ENCODE measurements around the gene ADIRF.

The ADIRF gene

DNA sequence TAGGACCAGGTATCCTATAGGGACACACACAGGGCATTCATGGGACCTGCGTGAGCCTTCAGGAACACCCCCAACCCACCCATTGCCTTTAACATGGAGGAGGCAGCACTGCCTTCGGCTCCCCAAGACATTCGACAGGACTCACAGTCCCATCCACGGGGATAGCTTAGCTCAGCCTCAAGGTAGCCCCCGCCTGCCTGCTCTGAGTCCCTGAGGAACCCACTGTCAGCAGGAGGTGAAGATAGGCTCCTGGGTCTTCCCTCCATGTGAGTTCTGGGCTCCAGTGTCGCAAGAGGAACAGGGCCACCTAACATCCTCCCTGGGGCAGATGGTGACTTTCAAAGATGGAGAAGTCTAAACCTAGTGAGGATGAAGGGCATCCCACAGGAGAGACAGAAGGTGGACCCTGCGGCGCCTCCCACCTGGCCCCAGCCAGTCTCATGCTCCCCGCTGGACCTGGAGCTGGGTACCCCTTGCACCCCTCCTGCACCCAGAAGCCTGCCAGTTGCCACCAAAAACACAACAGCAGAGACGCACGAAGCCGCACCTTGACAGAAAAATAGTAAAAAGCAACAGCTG is 4.9 kb upstream of the ADIRF start:
- Histone ChIP-seq H3K4me3 (ENCODE audit: low read depth, low read length) (no peak overlapping the region), H3K27me3 (ENCODE audit: control insufficient read depth, insufficient read depth, low read length) (no peaks in the 10 kb centered on the region), H3K36me3 (ENCODE audit: control insufficient read depth, insufficient read depth, low read length) (no peaks in the 10 kb centered on the region), H3K27ac (ENCODE audit: low read depth, low read length) (no peak overlapping the region), H3K9ac (ENCODE audit: low read length) (no peak overlapping the region), H3K9me3 (ENCODE audit: control insufficient read depth, insufficient read depth, low read depth, low read length) (no peaks in the 10 kb centered on the region), H3K4me1 (ENCODE audit: control insufficient read depth, insufficient read depth, low read length) (peaks cover 57% of the 10 kb centered on the region)

DNA sequence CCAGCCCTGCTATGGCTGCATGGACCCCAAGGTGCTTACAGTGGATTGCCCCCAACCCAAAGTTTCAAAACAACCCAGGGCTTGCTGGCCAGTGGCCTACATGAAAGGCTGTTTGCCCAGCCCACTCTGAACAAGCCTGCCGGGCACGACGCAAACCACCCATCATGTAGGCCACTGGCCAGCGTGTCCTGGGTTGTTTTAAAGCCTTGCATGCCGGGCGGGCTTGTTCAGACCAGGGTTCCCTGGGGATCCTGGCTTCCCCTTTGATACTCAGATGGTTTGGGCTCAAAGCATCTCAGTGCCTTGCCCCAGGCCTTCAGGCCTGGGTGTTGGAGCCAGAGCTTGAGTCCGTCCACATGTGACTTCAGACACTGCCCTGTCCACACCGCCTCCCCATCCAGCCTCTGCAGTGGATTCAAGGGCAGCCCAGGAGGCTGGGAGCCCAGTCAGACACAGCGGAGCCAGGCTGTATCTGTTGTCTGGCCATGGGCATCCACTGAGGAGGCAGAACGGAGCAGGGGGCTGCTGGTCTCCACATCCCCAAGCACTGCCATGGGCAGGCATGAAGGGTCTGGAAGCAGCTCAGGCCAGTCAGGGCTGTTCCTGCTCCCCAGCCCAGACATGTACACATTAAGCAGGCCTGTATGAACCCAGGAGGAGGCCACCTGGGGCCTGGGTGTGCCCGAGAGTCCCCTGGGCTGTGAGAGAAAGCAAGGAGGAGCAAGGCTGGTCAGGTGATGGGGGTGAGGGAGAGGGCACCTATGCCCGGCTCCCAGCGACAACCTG is 4.0 kb upstream of the ADIRF start:
- no peak overlapping the region for H3K27ac ChIP-seq (ENCODE audit: low read depth, low read length)
- H3K9ac ChIP-seq (ENCODE audit: low read length), result no peak overlapping the region

GRCh38 chr10:86964847-86965190 is 3.5 kb upstream of the ADIRF start:
- peaks cover 54% of the 10 kb centered on the region for H3K4me1 ChIP-seq (ENCODE audit: control insufficient read depth, insufficient read depth, low read length)
- no peak overlapping the region for H3K27ac ChIP-seq (ENCODE audit: low read depth, low read length)
- no peaks in the 10 kb centered on the region for H3K9me3 ChIP-seq (ENCODE audit: control insufficient read depth, insufficient read depth, low read depth, low read length)
- H3K4me3 ChIP-seq (ENCODE audit: low read depth, low read length), result no peak overlapping the region
- no peak overlapping the region for H3K9ac ChIP-seq (ENCODE audit: low read length)
- H3K27me3 ChIP-seq (ENCODE audit: control insufficient read depth, insufficient read depth, low read length), result no peaks in the 10 kb centered on the region
- H3K36me3 ChIP-seq (ENCODE audit: control insufficient read depth, insufficient read depth, low read length), result no peaks in the 10 kb centered on the region

More for the DNA sequence above, 4.0 kb upstream of the ADIRF start:
- no peaks in the 10 kb centered on the region for H3K36me3 ChIP-seq (ENCODE audit: control insufficient read depth, insufficient read depth, low read length)
- H3K9me3 ChIP-seq (ENCODE audit: control insufficient read depth, insufficient read depth, low read depth, low read length), result no peaks in the 10 kb centered on the region
- H3K27me3 ChIP-seq (ENCODE audit: control insufficient read depth, insufficient read depth, low read length), result no peaks in the 10 kb centered on the region
- H3K4me1 ChIP-seq (ENCODE audit: control insufficient read depth, insufficient read depth, low read length), result peaks cover 54% of the 10 kb centered on the region
- H3K4me3 ChIP-seq (ENCODE audit: low read depth, low read length), result no peak overlapping the region

- H3K9ac ChIP-seq (ENCODE audit: low read length), result peak overlapping the region; percentile 23
- no peak overlapping the region for H3K4me3 ChIP-seq (ENCODE audit: low read depth, low read length)
- peaks cover 53% of the 10 kb centered on the region for H3K4me1 ChIP-seq (ENCODE audit: control insufficient read depth, insufficient read depth, low read length)
- H3K36me3 ChIP-seq (ENCODE audit: control insufficient read depth, insufficient read depth, low read length), result no peaks in the 10 kb centered on the region
- H3K27me3 ChIP-seq (ENCODE audit: control insufficient read depth, insufficient read depth, low read length), result no peaks in the 10 kb centered on the region
- no peak overlapping the region for H3K27ac ChIP-seq (ENCODE audit: low read depth, low read length)
- H3K9me3 ChIP-seq (ENCODE audit: control insufficient read depth, insufficient read depth, low read depth, low read length), result no peaks in the 10 kb centered on the region
Observed at GRCh38 chr10:86965986-86966654, 2.2 kb upstream of the ADIRF start.

DNA sequence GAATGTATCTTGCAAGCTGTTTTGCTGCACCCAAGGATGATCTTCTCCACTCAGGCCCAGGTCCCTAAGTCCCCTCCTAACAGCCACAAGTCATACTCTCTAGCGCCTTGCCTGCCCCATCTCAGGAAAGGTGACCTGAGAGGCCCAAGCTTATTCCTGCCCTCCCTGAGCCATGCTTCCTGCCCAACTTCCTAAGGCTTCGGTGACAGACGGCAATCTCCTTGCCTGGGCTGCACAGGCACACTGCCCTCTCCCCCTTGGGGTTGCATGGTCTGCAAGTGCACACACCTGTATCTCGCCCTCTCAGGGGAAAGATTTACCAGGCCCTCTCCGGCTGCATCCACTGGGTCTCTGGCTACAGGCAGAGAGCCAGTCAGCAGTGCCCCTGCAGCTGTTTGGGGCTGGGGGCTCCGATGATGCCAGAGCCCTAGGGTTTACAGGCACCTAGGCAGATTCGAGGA is 771 bp upstream of the ADIRF start:
- no peaks in the 10 kb centered on the region for H3K9me3 ChIP-seq (ENCODE audit: control insufficient read depth, insufficient read depth, low read depth, low read length)
- H3K36me3 ChIP-seq (ENCODE audit: control insufficient read depth, insufficient read depth, low read length), result no peaks in the 10 kb centered on the region
- no peak overlapping the region for H3K27ac ChIP-seq (ENCODE audit: low read depth, low read length)
- H3K4me3 ChIP-seq (ENCODE audit: low read depth, low read length), result no peak overlapping the region
- peaks cover 55% of the 10 kb centered on the region for H3K4me1 ChIP-seq (ENCODE audit: control insufficient read depth, insufficient read depth, low read length)
- peaks cover 13% of the 10 kb centered on the region for H3K27me3 ChIP-seq (ENCODE audit: control insufficient read depth, insufficient read depth, low read length)
- H3K9ac ChIP-seq (ENCODE audit: low read length), result no peak overlapping the region

- Histone ChIP-seq H3K27me3 (ENCODE audit: control insufficient read depth, insufficient read depth, low read length) (peaks cover 22% of the 10 kb centered on the region), H3K27ac (ENCODE audit: low read depth, low read length) (no peak overlapping the region), H3K4me3 (ENCODE audit: low read depth, low read length) (no peak overlapping the region), H3K4me1 (ENCODE audit: control insufficient read depth, insufficient read depth, low read length) (peaks cover 60% of the 10 kb centered on the region), H3K36me3 (ENCODE audit: control insufficient read depth, insufficient read depth, low read length) (no peaks in the 10 kb centered on the region), H3K9ac (ENCODE audit: low read length) (no peak overlapping the region), H3K9me3 (ENCODE audit: control insufficient read depth, insufficient read depth, low read depth, low read length) (no peaks in the 10 kb centered on the region)
Observed at GRCh38 chr10:86968994-86969355, 693 bp downstream of the ADIRF start.

GRCh38 chr10:86969421-86970041 is 1.2 kb downstream of the ADIRF start:
- Histone ChIP-seq H3K4me1 (ENCODE audit: control insufficient read depth, insufficient read depth, low read length) (peaks cover 60% of the 10 kb centered on the region), H3K27me3 (ENCODE audit: control insufficient read depth, insufficient read depth, low read length) (peaks cover 22% of the 10 kb centered on the region), H3K9me3 (ENCODE audit: control insufficient read depth, insufficient read depth, low read depth, low read length) (no peaks in the 10 kb centered on the region), H3K9ac (ENCODE audit: low read length) (no peak overlapping the region), H3K4me3 (ENCODE audit: low read depth, low read length) (peak overlapping the region; percentile 70; the same call in 1 of the 2 replicates), H3K27ac (ENCODE audit: low read depth, low read length) (no peak overlapping the region), H3K36me3 (ENCODE audit: control insufficient read depth, insufficient read depth, low read length) (no peaks in the 10 kb centered on the region)

DNA sequence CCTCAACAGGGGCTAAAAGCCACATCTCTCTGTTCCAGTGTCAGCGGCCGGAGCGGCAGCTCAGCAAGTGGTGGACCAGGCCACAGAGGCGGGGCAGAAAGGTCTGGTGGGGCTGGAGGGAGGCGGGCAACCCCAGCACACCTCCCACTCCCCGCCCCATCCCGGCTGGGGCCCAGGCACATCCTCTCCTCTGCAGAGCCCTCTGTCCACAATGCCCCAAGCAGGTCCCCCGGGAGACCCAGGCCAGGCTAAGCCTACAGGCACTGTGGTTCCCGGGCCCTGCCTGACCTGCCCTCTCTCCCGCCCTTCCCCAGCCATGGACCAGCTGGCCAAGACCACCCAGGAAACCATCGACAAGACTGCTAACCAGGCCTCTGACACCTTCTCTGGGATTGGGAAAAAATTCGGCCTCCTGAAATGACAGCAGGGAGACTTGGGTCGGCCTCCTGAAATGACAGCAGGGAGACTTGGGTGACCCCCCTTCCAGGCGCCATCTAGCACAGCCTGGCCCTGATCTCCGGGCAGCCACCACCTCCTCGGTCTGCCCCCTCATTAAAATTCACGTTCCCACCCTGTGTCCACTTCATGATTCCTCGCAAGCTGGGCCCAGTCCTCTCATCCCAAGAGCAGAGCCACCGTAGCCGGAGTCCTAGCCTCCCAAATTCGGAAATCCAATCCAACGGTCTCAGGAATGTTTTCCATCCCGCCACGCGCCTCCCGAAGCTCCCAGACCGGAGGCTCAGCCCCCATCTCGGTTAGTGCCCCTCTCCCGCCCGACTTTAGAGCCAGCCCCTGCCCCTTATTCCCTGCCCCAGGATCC is 2.1 kb downstream of the ADIRF start:
- Histone ChIP-seq H3K4me3 (ENCODE audit: low read depth, low read length) (peak overlapping the region; percentile 70), H3K4me1 (ENCODE audit: control insufficient read depth, insufficient read depth, low read length) (peaks cover 60% of the 10 kb centered on the region), H3K27me3 (ENCODE audit: control insufficient read depth, insufficient read depth, low read length) (peaks cover 22% of the 10 kb centered on the region), H3K9me3 (ENCODE audit: control insufficient read depth, insufficient read depth, low read depth, low read length) (no peaks in the 10 kb centered on the region), H3K27ac (ENCODE audit: low read depth, low read length) (peak overlapping the region; percentile 52; the same call in 1 of the 2 replicates), H3K36me3 (ENCODE audit: control insufficient read depth, insufficient read depth, low read length) (no peaks in the 10 kb centered on the region), H3K9ac (ENCODE audit: low read length) (peak overlapping the region; percentile 80)

- Histone ChIP-seq H3K9ac (ENCODE audit: low read length) (peak overlapping the region; percentile 80), H3K27ac (ENCODE audit: low read depth, low read length) (peak overlapping the region; percentile 52; the same call in 1 of the 2 replicates), H3K4me1 (ENCODE audit: control insufficient read depth, insufficient read depth, low read length) (peaks cover 56% of the 10 kb centered on the region), H3K36me3 (ENCODE audit: control insufficient read depth, insufficient read depth, low read length) (no peaks in the 10 kb centered on the region), H3K9me3 (ENCODE audit: control insufficient read depth, insufficient read depth, low read depth, low read length) (no peaks in the 10 kb centered on the region), H3K4me3 (ENCODE audit: low read depth, low read length) (peak overlapping the region; percentile 70), H3K27me3 (ENCODE audit: control insufficient read depth, insufficient read depth, low read length) (peaks cover 22% of the 10 kb centered on the region)
Observed at GRCh38 chr10:86970982-86971231, 2.6 kb downstream of the ADIRF start.

DNA sequence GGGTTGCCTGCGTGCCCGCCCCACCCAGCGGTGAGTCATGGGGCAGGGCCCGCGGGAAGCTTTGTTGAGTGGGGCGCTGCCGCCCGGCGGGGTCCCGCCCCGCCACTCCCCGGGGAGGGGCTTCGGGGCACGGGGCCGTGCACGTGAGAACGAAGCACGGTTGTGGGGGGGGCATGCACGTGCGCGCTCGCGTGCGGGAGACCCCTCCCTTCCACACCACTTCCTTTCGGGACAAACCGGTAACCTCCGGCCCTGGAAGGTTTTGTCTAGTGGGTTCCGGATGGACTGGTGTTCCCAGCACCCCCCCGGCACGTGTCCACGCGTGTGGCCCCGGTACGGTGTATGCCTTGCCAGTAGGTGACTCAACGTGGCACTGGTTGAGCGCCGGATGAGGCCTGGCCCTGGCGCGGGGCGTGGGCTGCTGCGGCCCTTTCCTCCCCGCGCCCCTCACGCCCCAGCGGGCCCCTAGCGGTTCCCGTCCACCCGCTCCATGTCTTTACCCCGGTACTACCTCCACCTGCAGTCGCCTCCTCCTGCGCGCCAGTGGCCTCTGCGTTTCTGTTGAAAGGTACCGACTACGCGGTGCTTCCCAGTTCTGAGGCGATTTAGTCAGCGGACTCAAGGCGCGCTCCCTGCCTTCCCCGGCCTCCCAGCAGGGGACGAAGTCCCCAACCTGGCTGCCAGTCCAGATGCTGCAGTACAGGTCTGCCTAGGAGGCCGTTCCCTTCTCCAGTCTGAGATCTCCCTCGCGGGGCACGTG is 3.1 kb downstream of the ADIRF start:
- H3K27ac ChIP-seq (ENCODE audit: low read depth, low read length), result peak overlapping the region; percentile 52; the same call in 1 of the 2 replicates
- no peaks in the 10 kb centered on the region for H3K36me3 ChIP-seq (ENCODE audit: control insufficient read depth, insufficient read depth, low read length)
- H3K9ac ChIP-seq (ENCODE audit: low read length), result peak overlapping the region; percentile 83
- peak overlapping the region; percentile 70 for H3K4me3 ChIP-seq (ENCODE audit: low read depth, low read length)
- peaks cover 51% of the 10 kb centered on the region for H3K4me1 ChIP-seq (ENCODE audit: control insufficient read depth, insufficient read depth, low read length)
- H3K27me3 ChIP-seq (ENCODE audit: control insufficient read depth, insufficient read depth, low read length), result peaks cover 22% of the 10 kb centered on the region
- no peaks in the 10 kb centered on the region for H3K9me3 ChIP-seq (ENCODE audit: control insufficient read depth, insufficient read depth, low read depth, low read length)

All from HUES6 (cell line).